ENCODE data around the gene DDX49. TPM values are rescaled to one million over a fixed set of nuclear protein-coding genes. Genes with fewer than 3 reads are reported as not detected.
A peak's percentile ranks its signal among the peaks of the same experiment; 100 is the strongest.

Gene DDX49
- total RNA-seq, 1 experiment from 2014 or later = 47.9 TPM

DNA sequence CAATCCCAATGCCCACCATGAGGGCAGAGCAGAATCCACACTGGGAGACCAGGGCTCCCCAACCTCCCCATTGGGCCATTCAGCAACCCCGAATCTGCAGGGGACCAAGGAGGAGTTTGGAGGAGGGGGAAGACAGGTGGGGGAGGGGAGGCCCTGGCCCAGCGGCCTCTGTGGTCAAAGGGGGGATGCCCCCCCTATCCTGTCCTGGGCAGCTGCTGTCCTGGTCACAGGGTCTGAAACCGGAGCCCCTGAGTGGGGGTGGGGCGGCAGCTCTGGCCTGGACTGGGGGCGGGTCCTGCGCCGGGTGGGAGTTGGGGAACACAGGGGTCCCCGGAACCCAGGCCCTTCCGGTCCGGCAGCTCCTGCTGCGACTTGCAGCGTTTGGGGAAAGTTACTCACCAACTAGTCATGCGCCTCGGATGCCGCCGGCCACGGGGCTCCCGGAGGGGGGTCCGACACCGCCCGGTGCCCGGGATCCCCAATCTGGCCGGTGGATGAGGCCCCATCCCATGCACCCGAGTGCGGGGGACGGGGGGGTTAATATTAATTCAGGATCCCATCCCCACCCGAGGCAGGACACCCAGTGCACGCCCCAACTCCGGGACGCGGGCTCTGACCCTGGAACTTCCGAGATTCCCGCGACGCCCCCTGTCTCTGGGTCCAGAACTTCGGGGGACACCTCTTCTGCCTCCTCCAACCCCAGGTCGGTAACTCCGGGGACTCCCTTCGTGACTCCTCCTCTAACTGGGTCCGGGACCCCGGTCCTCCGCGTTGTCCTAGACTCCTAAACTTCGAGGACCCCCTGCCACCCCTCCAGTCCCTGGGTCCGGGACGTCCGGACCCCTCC lies 20.6 kb downstream of the DDX49 start:
- H3K9me3 Mint-ChIP-seq = no peaks in the 10 kb centered on the region
- ChIA-PET POLR2A (interaction anchor here (0.6 to 1.3 kb wide), 2 partner anchors 21 to 350 kb away, joined by 3 to 7 read pairs; partner anchors contain the start of genes COPE and DDX49), CTCF (interaction anchor here (0.9 to 2.3 kb wide), 7 partner anchors 11 to 56 kb away, joined by 3 to 13 read pairs (median 5); partner anchors contain the start of genes CERS1, COPE and DDX49)
- peaks cover 30% of the 10 kb centered on the region for H3K27me3 Mint-ChIP-seq (ENCODE audit: low read depth)
- peaks cover 24% of the 10 kb centered on the region for H3K4me1 Mint-ChIP-seq
- peak; percentile 66 for ATAC-seq
- no peak overlapping the region for H3K27ac Mint-ChIP-seq
- H3K4me3 Mint-ChIP-seq = peak overlapping the region; percentile 82
- H3K36me3 Mint-ChIP-seq = peaks cover 7% of the 10 kb centered on the region
- DNase-seq (ENCODE audit: low spot score) = peak; percentile 80
- TF ChIP-seq FOXJ3 (CRISPR knock-in tag; IDR thresholded peaks at IDR 0.05; ENCODE audit: borderline replicate concordance) (no peak), ATF3 (CRISPR knock-in tag; conservative IDR thresholded peaks at IDR 0.05) (no peak), SMAD4 (CRISPR knock-in tag; IDR thresholded peaks at IDR 0.05) (no peak), AFF4 (CRISPR knock-in tag; IDR thresholded peaks at IDR 0.05; ENCODE audit: borderline replicate concordance) (no peak), ZNF416 (CRISPR knock-in tag; IDR thresholded peaks at IDR 0.05) (no peak), CREM (CRISPR knock-in tag; IDR thresholded peaks at IDR 0.05) (no peak), OVOL2 (CRISPR knock-in tag; IDR thresholded peaks at IDR 0.05; ENCODE audit: borderline replicate concordance) (no peak), ATF6 (CRISPR knock-in tag; IDR thresholded peaks at IDR 0.05) (no peak), PRDM15 (CRISPR knock-in tag; IDR thresholded peaks at IDR 0.05) (no peak), KAT7 (CRISPR knock-in tag; IDR thresholded peaks at IDR 0.05; ENCODE audit: borderline replicate concordance) (no peak), PRRX2 (CRISPR knock-in tag; IDR thresholded peaks at IDR 0.05) (no peak), ZNF317 (CRISPR knock-in tag; IDR thresholded peaks at IDR 0.05; ENCODE audit: borderline replicate concordance, low read depth) (no peak), SP1 (CRISPR knock-in tag; conservative IDR thresholded peaks at IDR 0.05) (peak; percentile 74; the same call in 1 of the 2 replicates), MYBL2 (CRISPR knock-in tag; IDR thresholded peaks at IDR 0.05) (0 out of 2 replicates have a peak, but pooled peaks have one; percentile 20), NR3C1 (CRISPR knock-in tag; conservative IDR thresholded peaks at IDR 0.05; ENCODE audit: low read depth) (no peak), CREB1 (CRISPR knock-in tag; IDR thresholded peaks at IDR 0.05) (no peak), FOXK1 (CRISPR knock-in tag; IDR thresholded peaks at IDR 0.05) (0 out of 2 replicates have a peak, but pooled peaks have one; percentile 20), CBFB (CRISPR knock-in tag; IDR thresholded peaks at IDR 0.05; ENCODE audit: low read depth) (no peak), NFE2L1 (CRISPR knock-in tag; IDR thresholded peaks at IDR 0.05) (no peak), ZSCAN18 (CRISPR knock-in tag; IDR thresholded peaks at IDR 0.05) (no peak), USF1 (CRISPR knock-in tag; IDR thresholded peaks at IDR 0.05) (peak; percentile 33; the same call in 1 of the 2 replicates), TEAD4 (CRISPR knock-in tag; IDR thresholded peaks at IDR 0.05) (no peak), ZNF219 (CRISPR knock-in tag; IDR thresholded peaks at IDR 0.05; ENCODE audit: borderline replicate concordance) (no peak), TP53 (CRISPR knock-in tag; IDR thresholded peaks at IDR 0.05) (no peak)
- TF ChIP-seq, protein P1, sequence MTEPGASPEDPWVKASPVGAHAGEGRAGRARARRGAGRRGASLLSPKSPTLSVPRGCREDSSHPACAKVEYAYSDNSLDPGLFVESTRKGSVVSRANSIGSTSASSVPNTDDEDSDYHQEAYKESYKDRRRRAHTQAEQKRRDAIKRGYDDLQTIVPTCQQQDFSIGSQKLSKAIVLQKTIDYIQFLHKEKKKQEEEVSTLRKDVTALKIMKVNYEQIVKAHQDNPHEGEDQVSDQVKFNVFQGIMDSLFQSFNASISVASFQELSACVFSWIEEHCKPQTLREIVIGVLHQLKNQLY (CRISPR knock-in tag; IDR thresholded peaks at IDR 0.05) = no peak

All from WTC11 (cell line).